ENCODE measurements around the gene ZNF521.

Gene ZNF521

DNA sequence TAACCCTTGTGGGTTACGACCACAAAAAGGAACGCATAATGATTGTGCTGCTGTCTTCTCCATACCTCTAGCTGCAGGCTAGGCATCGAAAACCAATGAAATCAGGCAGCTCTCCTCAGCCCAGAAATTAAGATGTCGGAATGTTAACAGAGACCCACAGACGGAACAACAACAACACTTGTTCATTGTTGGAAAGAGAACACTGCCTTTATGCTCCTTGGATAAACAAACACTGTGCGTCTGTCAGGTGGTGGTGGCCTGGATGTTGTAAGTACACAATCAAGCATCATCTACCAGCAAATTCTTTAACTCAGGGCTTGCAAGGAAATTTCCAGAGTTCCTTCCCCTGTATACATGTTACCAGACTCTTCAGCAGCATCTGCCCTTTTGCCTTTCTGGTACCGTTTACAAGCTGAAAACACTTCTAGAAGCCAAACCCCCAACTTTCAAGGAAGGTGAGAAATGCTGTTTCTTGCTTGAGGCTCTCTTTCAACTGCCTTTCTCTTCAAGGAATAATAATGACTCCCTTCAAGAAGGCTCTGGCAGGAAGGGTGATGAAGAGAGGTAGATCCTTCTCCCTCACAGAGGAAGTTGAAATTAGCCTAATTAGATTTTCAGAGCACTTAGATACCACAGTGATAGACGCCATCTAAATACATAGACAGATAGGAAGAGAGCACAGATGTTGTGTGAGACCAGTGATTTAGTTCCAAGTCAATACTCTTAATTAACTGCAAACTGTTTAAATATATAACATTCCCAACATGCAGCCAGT lies 332.7 kb downstream of the ZNF521 start:
- peak in 7 of 14 donors; percentile 15 to 51 (median 23) for DNase-seq

- no peak for DNase-seq
Measured at GRCh38 chr18:25016666-25017065, 335.3 kb downstream of the ZNF521 start.

- no peak for DNase-seq
Measured at GRCh38 chr18:25016181-25016580, 335.8 kb downstream of the ZNF521 start.

Data from C1 segment of cervical spinal cord (tissue), 14 donors.